ENCODE data around the gene GPR119.

GRCh38 chrX:130386408-130386808, 934 bp upstream of the GPR119 start:
- no peak for TF ChIP-seq CTCF (optimal IDR thresholded peaks at IDR 0.05 in 1 of 3, IDR thresholded peaks at IDR 0.05 in 1 of 3, conservative IDR thresholded peaks at IDR 0.05 in 1 of 3; ENCODE audit: extremely low read depth in 1 of 3, insufficient read depth in 2 of 3, low read length in 3 of 3)
- TF ChIP-seq EZH2 (IDR thresholded peaks at IDR 0.05; ENCODE audit: low read length), result no peak

Data from keratinocyte (primary cell).